ENCODE data around the gene PAM16.

GRCh38 chr16:4328782-4329775 lies 22.0 kb downstream of the PAM16 start:
- TF ChIP-seq EZH2 (IDR thresholded peaks at IDR 0.05; ENCODE audit: insufficient read depth, poor library complexity, severe bottlenecking) (no peak), EZH2phosphoT487 (IDR thresholded peaks at IDR 0.05; ENCODE audit: insufficient read depth, low read depth) (no peak)

Measured in GM23248 (cell line).